Mucosa of descending colon (tissue), 3 donors: Measurements from ENCODE around the gene GAD1. TPM values are rescaled to one million over a fixed set of nuclear protein-coding genes. Genes with fewer than 3 reads are reported as not detected.
A peak's percentile ranks its signal among the peaks of the same experiment; 100 is the strongest.

ENCODE experiments used
- ATAC-seq: fragments of 200-7000 bp; cut with Tn5 transposase; one replicate; pipeline ENCODE4 v1.9.1; 2020; ENCODE audit warnings: mild to moderate bottlenecking, moderate library complexity
- DNase-seq, 3 donors: peaks; one replicate each; pipeline ENCODE4 v3.0.0-alpha.2; 2020
- H3K36me3 ChIP-seq: fragments of 200-600 bp; one replicate; pipeline ENCODE4 v1.8.0; 2021; ENCODE audit warnings: low read depth, mild to moderate bottlenecking
- H3K4me1 ChIP-seq: fragments of 200-600 bp; one replicate; pipeline ENCODE4 v1.8.0; 2021; ENCODE audit warnings: low read depth, mild to moderate bottlenecking
- H3K4me3 ChIP-seq: fragments of 200-600 bp; one replicate; pipeline ENCODE4 v1.8.0; 2021; ENCODE audit warnings: mild to moderate bottlenecking
- H3K9me3 ChIP-seq: fragments of 200-600 bp; one replicate; pipeline ENCODE4 v1.8.0; 2021; ENCODE audit warnings: mild to moderate bottlenecking
- intact Hi-C, 2 donors: fragments of 100-400 bp; cut with DNase I in 1 of 2; cut with micrococcal nuclease in 1 of 2; formaldehyde crosslinking; loops; one replicate each; pipeline versions ENCODE4 v1.11.0 to v1.11.1; 2022; cut with DNase I, micrococcal nuclease
- long read RNA-seq, 2 donors: library from polyadenylated mRNA; unstranded; transcript quantifications; one replicate each; pipeline ENCODE4 v2.0.0, GENCODE V29; 2019 to 2021
- total RNA-seq, 3 donors: library from RNA; stranded (reverse); fragmentation: NEBNext Ultra II Directional in 2 of 3; extraction: Animal tissue kit (Norgen Biotek cat#: 25700) in 2 of 3; gene quantifications; one replicate each; pipeline versions ENCODE4 v1.2.1 to v1.2.4, GENCODE V29; 2021 to 2023
- TF ChIP-seq, protein P1 (sequence below): fragments of 200-600 bp; IDR thresholded peaks from one replicate; pipeline ENCODE4 v1.8.0; 2022; ENCODE audit warnings: antibody characterized with exemption, mild to moderate bottlenecking
- donor health status: DM: no; HTN: no; CAD: no; lungs with moderate emphysema.
- donor health status: DM: no; HTN: no; CAD: no.
- donor health status: DM: no; HTN: yes; CAD: no.

The GAD1 gene
- total RNA-seq, result under 1 TPM in 1 of 3 donors, not detected in 2; 0.58 TPM
- long read RNA-seq, donor 1, result 0 reads
- long read RNA-seq, donor 2, result 0 reads

GRCh38 chr2:170816504-170817092 is at the start of gene GAD1:
Gene GAD1 (plus strand): TSS chr2:170816887. CDS start chr2:170818592, 1,705 bp downstream.
- peak; percentile 84 for ATAC-seq
- intact Hi-C loops, result loop anchor here (10.0 kb wide), 3 partner anchors 422 to 582 kb away; no protein-coding TSS in a partner anchor

DNA sequence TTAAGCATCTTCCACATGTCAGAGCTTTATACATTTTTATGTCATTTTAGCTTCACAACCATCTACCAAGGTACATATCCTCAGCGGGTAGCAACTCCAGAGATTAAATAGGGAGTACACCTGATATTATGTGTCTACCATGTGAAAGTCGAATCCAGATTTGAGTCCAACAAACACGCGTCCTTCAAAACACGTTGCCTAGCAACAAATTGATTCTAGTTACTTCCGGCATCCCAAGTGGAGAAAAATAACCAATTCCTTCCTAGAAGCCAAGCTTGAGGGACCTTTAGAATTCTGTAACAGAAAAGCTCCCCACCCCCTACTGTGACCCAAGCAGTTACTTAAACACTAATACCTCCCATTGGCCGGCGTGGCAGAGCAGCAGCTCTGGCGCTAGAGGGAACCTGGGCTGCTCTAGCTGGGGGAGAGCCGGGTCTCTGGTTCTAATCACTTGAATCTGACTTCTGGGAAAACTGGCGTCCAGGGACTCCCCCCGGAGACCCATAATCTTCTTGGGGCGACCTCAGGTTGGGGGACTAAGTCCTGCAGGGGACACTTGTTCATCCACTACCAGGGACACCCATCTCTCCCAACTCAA is 46.6 kb upstream of the GAD1 start, which contains the start of gene ERICH2:
Gene ERICH2 (plus strand): TSS at position 371 of the 598 bp plus-strand sequence. CDS start 304 bp downstream, outside the sequence.
- intact Hi-C loops, result no loop called here
- TF ChIP-seq, protein P1, sequence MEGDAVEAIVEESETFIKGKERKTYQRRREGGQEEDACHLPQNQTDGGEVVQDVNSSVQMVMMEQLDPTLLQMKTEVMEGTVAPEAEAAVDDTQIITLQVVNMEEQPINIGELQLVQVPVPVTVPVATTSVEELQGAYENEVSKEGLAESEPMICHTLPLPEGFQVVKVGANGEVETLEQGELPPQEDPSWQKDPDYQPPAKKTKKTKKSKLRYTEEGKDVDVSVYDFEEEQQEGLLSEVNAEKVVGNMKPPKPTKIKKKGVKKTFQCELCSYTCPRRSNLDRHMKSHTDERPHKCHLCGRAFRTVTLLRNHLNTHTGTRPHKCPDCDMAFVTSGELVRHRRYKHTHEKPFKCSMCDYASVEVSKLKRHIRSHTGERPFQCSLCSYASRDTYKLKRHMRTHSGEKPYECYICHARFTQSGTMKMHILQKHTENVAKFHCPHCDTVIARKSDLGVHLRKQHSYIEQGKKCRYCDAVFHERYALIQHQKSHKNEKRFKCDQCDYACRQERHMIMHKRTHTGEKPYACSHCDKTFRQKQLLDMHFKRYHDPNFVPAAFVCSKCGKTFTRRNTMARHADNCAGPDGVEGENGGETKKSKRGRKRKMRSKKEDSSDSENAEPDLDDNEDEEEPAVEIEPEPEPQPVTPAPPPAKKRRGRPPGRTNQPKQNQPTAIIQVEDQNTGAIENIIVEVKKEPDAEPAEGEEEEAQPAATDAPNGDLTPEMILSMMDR, result no peak
- DNase-seq (peak in 2 of 3 donors; percentile 54), ATAC-seq (peak; percentile 65)
- Histone ChIP-seq H3K4me3 (peak within 1 kb of the TSS; percentile 17), H3K4me1 (no peaks in the 10 kb centered on the region), H3K9me3 (no peaks in the 10 kb centered on the region), H3K36me3 (no peaks in the 10 kb centered on the region)

More at GRCh38 chr2:170816504-170817092, at the start of gene GAD1:
- H3K4me1 ChIP-seq, result peaks cover 41% of the 10 kb centered on the region
- no peak within 1 kb of the TSS for H3K4me3 ChIP-seq
- H3K36me3 ChIP-seq, result no peaks in the 10 kb centered on the region
- no peaks in the 10 kb centered on the region for H3K9me3 ChIP-seq
- TF ChIP-seq, protein P1, result no peak
- DNase-seq, result peak; percentile 77 to 85 (median 81)

GRCh38 chr2:170770606-170771420 is 45.9 kb upstream of the GAD1 start:
- H3K36me3 ChIP-seq, result no peaks in the 10 kb centered on the region
- intact Hi-C loops, result no loop called here
- ATAC-seq (peak; percentile 97), DNase-seq (peak; percentile 83 to 89 (median 88))
- TF ChIP-seq, protein P1, result no peak
- no peaks in the 10 kb centered on the region for H3K9me3 ChIP-seq
- H3K4me1 ChIP-seq, result no peaks in the 10 kb centered on the region
- peak overlapping the region; percentile 17 for H3K4me3 ChIP-seq

DNA sequence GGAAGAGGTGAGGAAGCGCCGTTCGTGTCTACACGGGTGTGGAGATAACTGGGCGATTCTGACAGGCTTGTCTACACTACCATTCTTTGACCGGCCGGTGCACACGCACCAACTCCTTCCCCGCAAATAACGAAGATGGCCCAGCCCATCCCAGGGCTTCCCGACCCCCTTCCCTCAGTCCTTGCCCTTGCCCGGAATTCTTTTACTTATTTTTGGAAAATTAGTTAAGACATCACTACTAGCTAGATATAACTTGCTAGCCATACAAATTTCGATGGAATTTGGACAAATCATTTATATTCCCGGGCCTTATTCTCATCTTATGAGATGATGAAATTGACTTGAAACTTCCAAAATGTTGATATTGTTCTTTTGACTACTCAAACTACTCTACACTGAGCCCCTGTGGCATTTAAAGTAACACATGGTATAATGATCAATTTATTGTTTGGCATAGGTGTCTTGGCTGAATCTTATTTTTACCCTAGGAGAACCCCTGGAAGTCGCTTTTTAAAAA is 45.2 kb upstream of the GAD1 start:
- TF ChIP-seq, protein P1, result no peak
- no peaks in the 10 kb centered on the region for H3K9me3 ChIP-seq
- H3K36me3 ChIP-seq, result no peaks in the 10 kb centered on the region
- no peak overlapping the region for H3K4me3 ChIP-seq
- no peaks in the 10 kb centered on the region for H3K4me1 ChIP-seq
- DNase-seq (no peak), ATAC-seq (no peak)
- intact Hi-C loops, result no loop called here

DNA sequence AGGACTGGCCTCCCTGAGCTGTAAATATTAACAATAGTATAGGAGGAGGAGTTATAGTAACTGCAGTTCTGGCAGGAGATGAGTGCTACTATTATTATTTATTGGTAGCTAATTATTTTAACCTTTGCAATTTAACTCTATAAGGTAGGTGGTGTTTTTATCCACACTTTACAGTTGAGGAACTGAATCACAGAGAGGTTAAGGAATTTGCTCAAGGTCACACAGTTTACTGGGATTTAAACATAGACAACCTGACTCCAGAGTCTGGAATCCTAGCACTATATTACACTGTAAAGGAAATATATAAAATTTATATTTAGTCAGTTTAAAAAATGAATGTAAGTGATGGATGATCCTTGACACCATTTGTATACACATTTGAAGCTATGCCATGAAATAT is 44.4 kb upstream of the GAD1 start:
- H3K4me1 ChIP-seq, result no peaks in the 10 kb centered on the region
- intact Hi-C loops, result no loop called here
- no peak overlapping the region for H3K4me3 ChIP-seq
- DNase-seq (no peak), ATAC-seq (no peak)
- H3K36me3 ChIP-seq, result no peaks in the 10 kb centered on the region
- TF ChIP-seq, protein P1, result no peak
- H3K9me3 ChIP-seq, result no peaks in the 10 kb centered on the region
